H1 (cell line): ENCODE results near the gene GNL2.

Experiments used
- CTCF ChIP-seq, 3 experiments: IDR thresholded peaks; 1 replicate in 2 of 3; 2 replicates in 1 of 3; pipeline versions ENCODE4 v1.5.1 to v1.6.1; 2011; ENCODE audit warnings: low read length in 3 of 3, mild to moderate bottlenecking in 3 of 3, inconsistent platforms in 2 of 3, low read depth in 1 of 3, moderate library complexity in 1 of 3; ENCODE audit not compliant: insufficient read depth in 1 of 3; ENCODE audit errors: control extremely low read depth in 1 of 3
- EZH2 ChIP-seq: fragments of 200-600 bp; sonication (generic); IDR thresholded peaks from 2 replicates; pipeline ENCODE4 v1.7.1; 2012; ENCODE audit warnings: low read depth, mild to moderate bottlenecking, moderate library complexity, low read length, inconsistent platforms; ENCODE audit not compliant: severe bottlenecking
- HDAC2 ChIP-seq, 2 experiments: fragments of 300-600 bp in 1 of 2; sonication (generic) in 1 of 2; IDR thresholded peaks; 2 replicates each; pipeline ENCODE4 v1.6.1; 2011 to 2012; ENCODE audit warnings: low read depth in 2 of 2, low read length in 2 of 2, mild to moderate bottlenecking in 2 of 2, moderate library complexity in 2 of 2, borderline replicate concordance in 1 of 2, inconsistent platforms in 1 of 2
- JUND ChIP-seq: IDR thresholded peaks from 2 replicates; pipeline ENCODE4 v1.6.1; 2011; ENCODE audit warnings: mild to moderate bottlenecking, improper control_type of control experiment, low read length
- KDM1A ChIP-seq: fragments of 200-600, 300-600 bp; sonication (generic); IDR thresholded peaks from 2 replicates; pipeline ENCODE4 v1.7.1; 2016; ENCODE audit warnings: mild to moderate bottlenecking, low read length, borderline replicate concordance
- POLR2A ChIP-seq, 2 experiments: IDR thresholded peaks; 1 replicate in 1 of 2; 2 replicates in 1 of 2; pipeline ENCODE4 v1.6.1; 2011; ENCODE audit warnings: low read depth in 2 of 2, low read length in 2 of 2, mild to moderate bottlenecking in 2 of 2; ENCODE audit errors: control extremely low read depth in 1 of 2
- POLR2AphosphoS5 ChIP-seq: IDR thresholded peaks from 2 replicates; pipeline ENCODE4 v1.6.1; 2011; ENCODE audit warnings: low read depth, low read length
- SIN3A ChIP-seq, 2 experiments: IDR thresholded peaks in 1 of 2; conservative IDR thresholded peaks in 1 of 2; 2 replicates each; pipeline ENCODE4 v1.6.1; 2011 to 2012; ENCODE audit warnings: low read length in 2 of 2, improper control_type of control experiment in 1 of 2, low read depth in 1 of 2, mild to moderate bottlenecking in 1 of 2
- TEAD4 ChIP-seq: IDR thresholded peaks from 2 replicates; pipeline ENCODE4 v1.6.1; 2012; ENCODE audit warnings: low read depth, low read length, inconsistent platforms, mixed read lengths
- USF2 ChIP-seq: IDR thresholded peaks from 2 replicates; pipeline ENCODE4 v1.6.1; 2011; ENCODE audit warnings: low read length, improper control_type of control experiment

- TF ChIP-seq CTCF (IDR thresholded peaks at IDR 0.05; ENCODE audit: control extremely low read depth in 1 of 3, insufficient read depth in 1 of 3, low read depth in 1 of 3, low read length in 3 of 3), result no peak
- TF ChIP-seq USF2, result no peak
- no peak for TF ChIP-seq EZH2
- TF ChIP-seq KDM1A, result no peak
- TF ChIP-seq SIN3A (conservative IDR thresholded peaks at IDR 0.05 in 1 of 2, IDR thresholded peaks at IDR 0.05 in 1 of 2; ENCODE audit: low read depth in 1 of 2, low read length in 2 of 2), result no peak
- no peak for TF ChIP-seq POLR2A (IDR thresholded peaks at IDR 0.05; ENCODE audit: control extremely low read depth in 1 of 2, low read depth in 2 of 2, low read length in 2 of 2)
- TF ChIP-seq JUND, result no peak
- TF ChIP-seq POLR2AphosphoS5, result no peak
- no peak for TF ChIP-seq TEAD4
- TF ChIP-seq HDAC2 (IDR thresholded peaks at IDR 0.05; ENCODE audit: borderline replicate concordance in 1 of 2, low read depth in 2 of 2, low read length in 2 of 2), result no peak
These were observed 20.8 kb downstream of the GNL2 start for GRCh38 chr1:37574834-37575480.
